ENCODE results near the gene IFT122.

The IFT122 gene

DNA sequence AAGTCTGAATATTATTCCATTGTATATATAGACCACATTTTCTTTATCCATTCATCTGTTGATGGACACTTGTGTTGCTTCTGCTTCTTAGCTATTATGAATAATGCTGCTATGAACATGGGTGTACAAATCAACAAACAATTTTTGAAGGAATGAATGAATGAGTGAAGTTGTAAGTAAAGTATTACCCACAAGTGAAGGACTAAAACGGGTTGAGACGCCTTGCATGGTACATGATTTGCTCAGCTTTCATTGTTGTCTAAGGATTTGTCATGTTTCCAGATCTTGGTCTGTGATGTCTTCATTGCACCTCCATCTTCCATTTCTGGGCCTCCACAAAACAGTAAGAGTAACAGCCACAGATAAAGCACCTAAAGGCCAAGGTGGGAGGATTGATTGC lies 20.5 kb downstream of the IFT122 start:
- no peaks in the 10 kb centered on the region for H3K9me3 ChIP-seq
- no peaks in the 10 kb centered on the region for H3K4me1 ChIP-seq
- H3K4me3 ChIP-seq, result no peak overlapping the region
- DNase-seq (ENCODE audit: low spot score in 2 of 2), result no peak
- no peaks in the 10 kb centered on the region for H3K27me3 ChIP-seq (ENCODE audit: low read depth)
- H3K36me3 ChIP-seq (replicated peaks), result no peaks in the 10 kb centered on the region
- in situ Hi-C loops (cut with MboI; ENCODE audit: low sequenced_read_pairs), result no loop called here

- Histone ChIP-seq H3K4me1 (no peaks in the 10 kb centered on the region), H3K9me3 (no peaks in the 10 kb centered on the region), H3K36me3 (replicated peaks) (no peaks in the 10 kb centered on the region), H3K4me3 (no peak overlapping the region), H3K27me3 (ENCODE audit: low read depth) (no peaks in the 10 kb centered on the region)
- DNase-seq (ENCODE audit: low spot score in 2 of 2), result no peak
- in situ Hi-C loops (cut with MboI; ENCODE audit: low sequenced_read_pairs), result no loop called here
These were observed 21.0 kb downstream of the IFT122 start for GRCh38 chr3:129461022-129461421.

- Histone ChIP-seq H3K4me1 (no peaks in the 10 kb centered on the region), H3K27me3 (ENCODE audit: low read depth) (no peaks in the 10 kb centered on the region), H3K36me3 (replicated peaks) (no peaks in the 10 kb centered on the region), H3K9me3 (no peaks in the 10 kb centered on the region), H3K4me3 (no peak overlapping the region)
- in situ Hi-C loops (cut with MboI; ENCODE audit: low sequenced_read_pairs), result no loop called here
- no peak for DNase-seq (ENCODE audit: low spot score in 2 of 2)
These were observed 21.6 kb downstream of the IFT122 start for GRCh38 chr3:129461461-129462146.

DNA sequence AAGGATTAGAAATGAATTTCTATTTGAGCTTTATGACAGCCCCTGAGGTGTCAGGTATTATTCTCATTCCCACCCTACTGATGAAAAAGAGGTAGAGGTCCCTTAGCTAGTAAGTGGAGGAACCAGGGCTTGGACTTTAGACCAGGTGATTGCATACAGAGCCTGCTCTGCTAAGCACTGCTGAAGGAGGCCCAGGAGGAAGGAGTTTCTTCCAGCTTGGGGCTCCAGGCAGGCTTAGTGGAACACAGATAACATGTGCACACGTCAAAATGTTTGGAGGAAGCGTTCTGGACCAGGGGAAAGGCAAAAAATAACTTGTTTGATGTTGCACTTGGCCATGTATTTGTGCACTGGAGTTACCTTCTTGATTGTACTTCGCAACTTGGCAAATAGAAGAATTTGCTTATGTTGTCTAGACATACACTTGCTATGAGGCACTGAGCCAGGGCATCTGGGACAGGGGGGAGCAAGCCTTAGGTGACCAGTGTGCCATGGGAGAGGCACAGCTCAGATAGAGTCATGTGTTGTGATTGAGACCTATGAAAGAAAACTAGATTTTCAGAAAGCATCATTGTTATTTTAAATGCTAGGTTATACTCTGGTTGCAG lies 22.4 kb downstream of the IFT122 start:
- Histone ChIP-seq H3K4me1 (no peaks in the 10 kb centered on the region), H3K4me3 (no peak overlapping the region), H3K27me3 (ENCODE audit: low read depth) (no peaks in the 10 kb centered on the region), H3K36me3 (replicated peaks) (no peaks in the 10 kb centered on the region), H3K9me3 (no peaks in the 10 kb centered on the region)
- in situ Hi-C loops (cut with MboI; ENCODE audit: low sequenced_read_pairs), result no loop called here
- DNase-seq (ENCODE audit: low spot score in 2 of 2), result no peak

- no peak for DNase-seq (ENCODE audit: low spot score in 2 of 2)
- in situ Hi-C loops (cut with MboI; ENCODE audit: low sequenced_read_pairs), result no loop called here
- H3K36me3 ChIP-seq (replicated peaks), result no peaks in the 10 kb centered on the region
- H3K27me3 ChIP-seq (ENCODE audit: low read depth), result no peaks in the 10 kb centered on the region
- no peaks in the 10 kb centered on the region for H3K4me1 ChIP-seq
- H3K9me3 ChIP-seq, result no peaks in the 10 kb centered on the region
- no peak overlapping the region for H3K4me3 ChIP-seq
These were observed 23.1 kb downstream of the IFT122 start for GRCh38 chr3:129463094-129463493.

GRCh38 chr3:129463716-129464115 lies 23.7 kb downstream of the IFT122 start:
- in situ Hi-C loops (cut with MboI; ENCODE audit: low sequenced_read_pairs), result no loop called here
- DNase-seq (ENCODE audit: low spot score in 2 of 2), result no peak
- Histone ChIP-seq H3K4me1 (no peaks in the 10 kb centered on the region), H3K36me3 (replicated peaks) (no peaks in the 10 kb centered on the region; the same call in 1 of the 2 replicates), H3K4me3 (no peak overlapping the region), H3K27me3 (ENCODE audit: low read depth) (no peaks in the 10 kb centered on the region), H3K9me3 (no peaks in the 10 kb centered on the region)

DNA sequence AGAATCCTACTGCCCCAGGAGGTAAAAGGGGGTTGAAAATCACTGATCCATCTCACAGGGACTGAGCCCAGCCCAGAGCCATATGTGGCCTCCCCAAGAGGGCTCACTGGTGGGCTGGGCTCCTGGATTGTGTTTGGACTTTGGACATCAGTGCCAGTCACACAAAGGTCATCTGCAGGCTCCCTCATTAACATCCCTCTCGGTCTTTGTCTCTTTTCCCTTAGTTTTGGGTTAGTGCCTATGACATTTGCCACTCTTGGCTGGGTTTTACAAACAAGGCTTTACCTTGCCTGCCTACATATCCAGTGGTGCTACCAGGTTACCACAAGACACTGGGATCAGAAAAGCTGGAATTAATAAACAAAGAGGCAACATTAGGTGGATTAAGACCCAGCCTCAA lies 27.9 kb downstream of the IFT122 start:
- no peak for DNase-seq (ENCODE audit: low spot score in 2 of 2)
- in situ Hi-C loops (cut with MboI; ENCODE audit: low sequenced_read_pairs), result no loop called here
- H3K9me3 ChIP-seq, result no peaks in the 10 kb centered on the region
- no peaks in the 10 kb centered on the region; the same call in 1 of the 2 replicates for H3K36me3 ChIP-seq (replicated peaks)
- H3K27me3 ChIP-seq (ENCODE audit: low read depth), result no peaks in the 10 kb centered on the region
- no peaks in the 10 kb centered on the region; the same call in 1 of the 2 replicates for H3K4me1 ChIP-seq
- H3K4me3 ChIP-seq, result no peak overlapping the region

- in situ Hi-C loops (cut with MboI; ENCODE audit: low sequenced_read_pairs), result no loop called here
- H3K4me1 ChIP-seq, result no peaks in the 10 kb centered on the region; the same call in 1 of the 2 replicates
- H3K36me3 ChIP-seq (replicated peaks), result no peaks in the 10 kb centered on the region; the same call in 1 of the 2 replicates
- no peaks in the 10 kb centered on the region for H3K27me3 ChIP-seq (ENCODE audit: low read depth)
- no peaks in the 10 kb centered on the region for H3K9me3 ChIP-seq
- DNase-seq (ENCODE audit: low spot score in 2 of 2), result no peak
- no peak overlapping the region for H3K4me3 ChIP-seq
These were observed 29.0 kb downstream of the IFT122 start for GRCh38 chr3:129469026-129469425.

DNA sequence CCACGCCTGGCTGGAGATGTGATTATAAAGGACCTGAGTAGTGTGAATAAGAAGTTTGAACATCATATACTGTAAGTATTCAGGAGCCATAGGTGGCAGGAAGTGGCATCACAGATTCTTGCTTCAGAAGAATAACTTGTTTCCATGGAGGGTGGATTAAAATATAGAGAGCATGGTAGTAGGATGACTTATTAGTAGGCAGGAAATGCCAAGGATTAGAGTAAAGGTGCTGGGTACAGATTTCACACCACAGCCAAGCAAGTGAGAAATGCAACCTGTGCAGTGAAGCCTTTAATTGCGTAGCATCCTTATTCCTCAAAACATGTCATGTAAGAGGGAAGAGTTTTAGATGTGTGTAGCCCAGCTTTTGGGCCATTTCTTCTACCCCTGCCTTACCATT lies 30.8 kb downstream of the IFT122 start:
- Histone ChIP-seq H3K4me3 (no peak overlapping the region), H3K27me3 (ENCODE audit: low read depth) (no peaks in the 10 kb centered on the region), H3K9me3 (no peaks in the 10 kb centered on the region), H3K4me1 (no peaks in the 10 kb centered on the region; the same call in 1 of the 2 replicates), H3K36me3 (replicated peaks) (no peaks in the 10 kb centered on the region; the same call in 1 of the 2 replicates)
- in situ Hi-C loops (cut with MboI; ENCODE audit: low sequenced_read_pairs), result no loop called here
- DNase-seq (ENCODE audit: low spot score in 2 of 2), result no peak

- no peak overlapping the region for H3K4me3 ChIP-seq
- no peaks in the 10 kb centered on the region for H3K27me3 ChIP-seq (ENCODE audit: low read depth)
- H3K9me3 ChIP-seq, result no peaks in the 10 kb centered on the region
- in situ Hi-C loops (cut with MboI; ENCODE audit: low sequenced_read_pairs), result no loop called here
- H3K4me1 ChIP-seq, result no peaks in the 10 kb centered on the region; the same call in 1 of the 2 replicates
- no peak for DNase-seq (ENCODE audit: low spot score in 2 of 2)
- no peaks in the 10 kb centered on the region; the same call in none of the 2 replicates for H3K36me3 ChIP-seq (replicated peaks)
These were observed 33.2 kb downstream of the IFT122 start for GRCh38 chr3:129473067-129473768.

DNA sequence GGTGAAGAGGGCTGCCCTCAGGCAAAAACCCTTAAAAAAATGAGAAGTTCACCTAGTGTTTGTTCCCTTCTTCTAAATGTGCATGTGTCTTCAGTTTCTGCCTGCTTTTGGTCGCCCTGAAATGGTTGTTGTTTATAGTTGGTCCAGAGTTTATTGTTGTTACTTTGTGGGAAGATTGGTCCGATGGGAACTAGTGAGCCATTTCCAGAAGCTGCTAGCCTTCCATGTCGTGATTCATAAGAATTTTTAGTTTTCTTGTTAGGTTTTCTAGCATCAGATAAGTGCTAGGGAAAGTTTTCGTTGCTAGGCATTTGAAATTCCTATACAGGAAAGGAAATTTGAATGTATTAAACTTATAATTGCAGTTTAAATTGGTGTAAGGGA lies 33.7 kb downstream of the IFT122 start:
- no peak for DNase-seq (ENCODE audit: low spot score in 2 of 2)
- Histone ChIP-seq H3K4me1 (no peaks in the 10 kb centered on the region; the same call in 1 of the 2 replicates), H3K36me3 (replicated peaks) (no peaks in the 10 kb centered on the region; the same call in none of the 2 replicates), H3K27me3 (ENCODE audit: low read depth) (no peaks in the 10 kb centered on the region), H3K4me3 (no peak overlapping the region), H3K9me3 (no peaks in the 10 kb centered on the region)
- in situ Hi-C loops (cut with MboI; ENCODE audit: low sequenced_read_pairs), result no loop called here

GRCh38 chr3:129474984-129475804 lies 35.2 kb downstream of the IFT122 start:
- no peak for DNase-seq (ENCODE audit: low spot score in 2 of 2)
- Histone ChIP-seq H3K36me3 (replicated peaks) (peaks cover 5% of the 10 kb centered on the region), H3K9me3 (no peaks in the 10 kb centered on the region), H3K27me3 (ENCODE audit: low read depth) (no peaks in the 10 kb centered on the region), H3K4me1 (no peaks in the 10 kb centered on the region; the same call in 1 of the 2 replicates), H3K4me3 (no peak overlapping the region)
- in situ Hi-C loops (cut with MboI; ENCODE audit: low sequenced_read_pairs), result loop anchor here (25.0 kb wide), 1 partner anchor 362 kb away; no protein-coding TSS in a partner anchor

- Histone ChIP-seq H3K4me1 (no peaks in the 10 kb centered on the region; the same call in 1 of the 2 replicates), H3K4me3 (no peak overlapping the region), H3K27me3 (ENCODE audit: low read depth) (no peaks in the 10 kb centered on the region), H3K9me3 (no peaks in the 10 kb centered on the region), H3K36me3 (replicated peaks) (peaks cover 7% of the 10 kb centered on the region)
- no peak for DNase-seq (ENCODE audit: low spot score in 2 of 2)
- in situ Hi-C loops (cut with MboI; ENCODE audit: low sequenced_read_pairs), result loop anchor here (25.0 kb wide), 1 partner anchor 361 kb away; no protein-coding TSS in a partner anchor
These were observed 35.8 kb downstream of the IFT122 start for GRCh38 chr3:129475863-129476262.

All from HAP-1 (cell line).